Neural crest cell (in vitro differentiated cells): ENCODE measurements around the gene SFRP5. TPM values are rescaled to one million over a fixed set of nuclear protein-coding genes. Genes with fewer than 3 reads are reported as not detected.

ENCODE experiments used
- DNase-seq: peaks from one replicate; pipeline ENCODE4 v3.0.0; 2021; ENCODE audit warnings: low read depth, mixed read lengths, low spot score
- H3K27ac Mint-ChIP-seq: one replicate; pipeline ENCODE4 v1.8.0; 2021; ENCODE audit warnings: mild to moderate bottlenecking, mixed read lengths; ENCODE audit not compliant: unreplicated experiment
- H3K27me3 Mint-ChIP-seq: 2 replicates; pipeline ENCODE4 v1.8.0; 2021; ENCODE audit warnings: low read depth, mild to moderate bottlenecking, mixed read lengths
- H3K36me3 Mint-ChIP-seq: 2 replicates; pipeline ENCODE4 v1.8.0; 2021; ENCODE audit warnings: low read depth, mild to moderate bottlenecking, mixed read lengths
- H3K4me1 Mint-ChIP-seq: 2 replicates; pipeline ENCODE4 v1.8.0; 2021; ENCODE audit warnings: mixed read lengths
- H3K4me3 Mint-ChIP-seq: one replicate; pipeline ENCODE4 v1.8.0; 2021; ENCODE audit warnings: mild to moderate bottlenecking, mixed read lengths
- H3K9me3 Mint-ChIP-seq: 2 replicates; pipeline ENCODE4 v1.8.0; 2021; ENCODE audit warnings: mixed read lengths
- total RNA-seq: library from RNA; stranded (reverse); gene quantifications from 2 replicates; pipeline ENCODE4 v1.2.1, GENCODE V29; 2021
- TF ChIP-seq, protein P1 (sequence below): fragments of 200-600 bp; sonication (generic); conservative IDR thresholded peaks from 2 replicates; pipeline ENCODE4 v1.5.0; 2021; ENCODE audit warnings: antibody characterized with exemption, mild to moderate bottlenecking

The SFRP5 gene
- total RNA-seq, 1 donor from 2014 or later = not detected

DNA sequence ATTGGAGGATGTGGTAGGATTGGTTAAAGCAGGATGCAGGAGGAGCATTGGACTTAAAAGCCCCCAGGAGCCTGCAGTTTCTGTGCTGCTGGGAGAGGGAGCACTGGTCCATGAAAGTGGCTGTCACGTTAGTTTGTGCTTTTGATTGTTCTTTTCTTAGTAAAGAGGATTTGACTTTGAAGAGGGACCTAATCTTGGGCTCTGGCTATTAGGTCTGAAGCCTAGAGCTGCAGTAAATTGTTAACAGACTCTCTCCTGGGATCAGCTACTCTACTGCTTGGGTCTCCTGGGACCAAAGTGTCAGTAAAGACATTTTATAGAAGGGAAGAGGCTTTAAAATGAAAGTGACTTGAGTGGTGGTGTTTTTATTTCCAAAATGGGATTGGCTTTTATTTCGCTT, 31.2 kb downstream of the SFRP5 start:
- Mint-ChIP-seq H3K9me3 (peaks cover 12% of the 10 kb centered on the region), H3K4me1 (peaks cover 29% of the 10 kb centered on the region), H3K27ac (no peak overlapping the region), H3K4me3 (peak overlapping the region; percentile 21), H3K36me3 (peaks cover 11% of the 10 kb centered on the region), H3K27me3 (peaks cover 5% of the 10 kb centered on the region)
- no peak for DNase-seq
- TF ChIP-seq, protein P1, sequence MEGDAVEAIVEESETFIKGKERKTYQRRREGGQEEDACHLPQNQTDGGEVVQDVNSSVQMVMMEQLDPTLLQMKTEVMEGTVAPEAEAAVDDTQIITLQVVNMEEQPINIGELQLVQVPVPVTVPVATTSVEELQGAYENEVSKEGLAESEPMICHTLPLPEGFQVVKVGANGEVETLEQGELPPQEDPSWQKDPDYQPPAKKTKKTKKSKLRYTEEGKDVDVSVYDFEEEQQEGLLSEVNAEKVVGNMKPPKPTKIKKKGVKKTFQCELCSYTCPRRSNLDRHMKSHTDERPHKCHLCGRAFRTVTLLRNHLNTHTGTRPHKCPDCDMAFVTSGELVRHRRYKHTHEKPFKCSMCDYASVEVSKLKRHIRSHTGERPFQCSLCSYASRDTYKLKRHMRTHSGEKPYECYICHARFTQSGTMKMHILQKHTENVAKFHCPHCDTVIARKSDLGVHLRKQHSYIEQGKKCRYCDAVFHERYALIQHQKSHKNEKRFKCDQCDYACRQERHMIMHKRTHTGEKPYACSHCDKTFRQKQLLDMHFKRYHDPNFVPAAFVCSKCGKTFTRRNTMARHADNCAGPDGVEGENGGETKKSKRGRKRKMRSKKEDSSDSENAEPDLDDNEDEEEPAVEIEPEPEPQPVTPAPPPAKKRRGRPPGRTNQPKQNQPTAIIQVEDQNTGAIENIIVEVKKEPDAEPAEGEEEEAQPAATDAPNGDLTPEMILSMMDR = no peak

DNA sequence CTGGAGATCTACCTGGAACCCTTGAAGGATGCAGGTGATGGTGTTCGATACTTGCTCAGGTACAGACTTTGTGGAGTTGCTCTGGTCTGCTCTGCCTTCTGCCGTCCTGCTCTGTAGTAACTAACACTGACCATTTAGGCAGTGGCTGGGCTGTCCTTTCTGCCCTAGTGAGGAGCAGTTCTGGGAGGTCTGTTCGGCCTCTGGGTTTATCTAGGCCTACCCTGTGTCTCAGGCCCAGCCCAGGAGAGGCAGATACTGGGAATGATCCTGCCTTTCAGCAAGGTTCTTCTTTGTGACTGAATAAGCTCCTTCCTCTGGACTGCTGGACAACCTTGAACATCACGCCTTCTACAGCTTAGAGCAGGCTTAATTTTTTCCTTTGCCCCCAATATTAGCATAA, 33.2 kb downstream of the SFRP5 start:
- no peak for DNase-seq
- Mint-ChIP-seq H3K27ac (no peak overlapping the region), H3K9me3 (peaks cover 13% of the 10 kb centered on the region), H3K4me3 (peak overlapping the region; percentile 93), H3K27me3 (peaks cover 7% of the 10 kb centered on the region), H3K4me1 (peaks cover 29% of the 10 kb centered on the region), H3K36me3 (peaks cover 10% of the 10 kb centered on the region)
- TF ChIP-seq, protein P1 = no peak

DNA sequence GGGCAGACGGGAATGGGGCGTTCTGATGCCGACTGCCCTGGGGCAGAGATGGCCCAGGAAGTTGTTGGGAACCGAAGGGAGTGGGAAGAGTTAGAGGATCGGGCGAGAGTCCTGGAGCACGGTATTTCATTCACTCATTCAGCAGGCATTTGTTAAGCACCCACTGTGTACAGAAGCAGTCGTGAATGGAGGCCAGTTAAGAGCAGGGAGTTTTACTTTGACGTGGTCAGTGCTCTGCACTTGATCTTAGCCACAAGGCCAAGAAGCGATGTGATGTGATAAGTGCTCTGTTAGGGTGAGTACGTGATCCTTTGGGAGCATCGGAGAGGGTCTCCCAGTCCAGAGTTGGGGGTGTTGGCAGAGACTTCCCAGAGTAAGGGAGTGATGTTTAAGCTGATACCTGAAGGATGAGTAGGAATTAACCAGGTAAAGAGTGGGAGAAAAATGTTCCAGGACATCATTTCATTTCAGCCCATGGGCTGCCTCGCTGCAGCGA, 34.0 kb downstream of the SFRP5 start:
- Mint-ChIP-seq H3K4me1 (peaks cover 29% of the 10 kb centered on the region), H3K9me3 (peaks cover 13% of the 10 kb centered on the region), H3K36me3 (peaks cover 7% of the 10 kb centered on the region), H3K27ac (peak overlapping the region; percentile 14), H3K27me3 (peaks cover 7% of the 10 kb centered on the region), H3K4me3 (peak overlapping the region; percentile 93)
- DNase-seq = no peak
- TF ChIP-seq, protein P1 = no peak

DNA sequence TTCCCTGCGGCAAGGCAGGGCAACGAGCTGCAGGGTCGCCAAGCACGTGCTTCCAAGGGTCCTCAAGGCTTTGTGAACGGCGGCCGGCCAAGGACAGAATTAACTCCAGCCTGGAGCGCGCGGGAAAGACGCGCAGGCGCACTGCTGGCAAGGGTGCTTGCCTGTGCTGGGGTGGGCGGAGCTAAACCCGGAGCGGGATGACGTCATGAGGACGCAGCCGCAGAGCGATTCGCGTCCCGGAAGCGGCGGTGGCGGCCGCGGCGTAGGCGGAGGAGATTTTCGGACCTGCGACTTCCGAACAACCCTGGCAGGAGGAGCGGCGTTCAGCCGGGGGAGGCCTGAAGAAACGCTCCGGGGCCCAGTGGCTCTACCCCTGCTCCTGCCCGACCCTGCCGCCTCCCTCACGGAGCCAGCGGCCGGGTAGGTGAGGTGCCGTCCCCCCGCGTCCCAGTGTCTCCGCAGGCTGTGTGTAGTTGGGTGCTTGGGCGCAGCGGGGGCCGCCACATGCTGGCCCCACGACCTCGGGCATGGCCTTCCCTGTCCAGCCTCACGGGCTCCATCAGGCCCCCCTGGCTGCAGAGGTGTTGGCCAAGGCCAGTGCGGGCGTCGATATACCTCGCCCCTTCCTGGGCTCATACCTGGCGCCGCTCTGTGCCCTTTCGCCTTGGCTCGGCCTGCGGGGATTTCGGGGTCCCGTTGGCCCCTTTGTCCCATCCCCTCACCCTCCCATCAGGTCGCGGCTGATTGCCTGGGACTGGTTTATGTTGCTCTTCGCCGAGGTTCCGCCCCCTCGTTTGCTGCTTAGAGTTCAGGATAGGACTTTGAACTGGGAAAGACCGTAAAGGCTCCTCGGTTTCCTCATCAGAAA, 34.7 kb downstream of the SFRP5 start, which contains the start of gene ZFYVE27:
Gene ZFYVE27 (plus strand): TSS at position 227 of the 868 bp plus-strand sequence. CDS start 1,350 bp downstream, outside the sequence.
- peak; percentile 98 for DNase-seq
- H3K36me3 Mint-ChIP-seq = peaks cover 6% of the 10 kb centered on the region
- H3K4me3 Mint-ChIP-seq = peak within 1 kb of the TSS; percentile 93
- peaks cover 27% of the 10 kb centered on the region for H3K4me1 Mint-ChIP-seq
- peaks cover 7% of the 10 kb centered on the region for H3K27me3 Mint-ChIP-seq
- H3K9me3 Mint-ChIP-seq = peaks cover 13% of the 10 kb centered on the region
- TF ChIP-seq, protein P1 = no peak
- peak within 1 kb of the TSS; percentile 94 for H3K27ac Mint-ChIP-seq

DNA sequence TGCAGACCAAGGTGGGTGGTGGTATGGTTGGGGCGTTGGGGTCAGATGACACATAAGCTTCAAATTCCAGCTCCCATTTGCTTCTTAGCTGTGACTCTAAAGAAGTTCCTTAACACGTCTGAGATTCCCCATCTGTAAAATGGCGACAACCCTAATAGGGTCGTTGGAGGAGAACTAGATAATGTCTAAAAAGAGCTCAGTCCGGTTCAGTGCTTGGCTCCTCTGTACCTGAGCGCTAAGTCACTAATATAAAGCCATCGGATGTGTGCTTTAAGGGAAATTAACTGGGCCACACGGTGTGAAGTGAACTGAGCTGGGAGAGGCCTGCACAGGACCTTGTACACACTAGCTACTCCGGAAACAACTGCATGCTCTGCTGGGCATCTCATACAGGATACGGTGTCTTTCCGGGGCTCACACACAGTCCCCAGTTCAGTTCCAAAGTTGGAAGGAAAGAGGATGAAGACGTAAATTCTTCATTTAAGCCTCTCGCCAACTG, 35.3 kb downstream of the SFRP5 start:
- peak overlapping the region; percentile 93 for H3K4me3 Mint-ChIP-seq
- H3K27ac Mint-ChIP-seq = peak overlapping the region; percentile 12
- DNase-seq = no peak
- TF ChIP-seq, protein P1 = no peak
- peaks cover 31% of the 10 kb centered on the region for H3K4me1 Mint-ChIP-seq
- peaks cover 5% of the 10 kb centered on the region for H3K36me3 Mint-ChIP-seq
- peaks cover 13% of the 10 kb centered on the region for H3K9me3 Mint-ChIP-seq
- H3K27me3 Mint-ChIP-seq = peaks cover 7% of the 10 kb centered on the region
